IMR-90 (cell line): ENCODE results near the gene TRIM4. TPM values are rescaled to one million over a fixed set of nuclear protein-coding genes. Genes with fewer than 3 reads are reported as not detected.
A peak's percentile ranks its signal among the peaks of the same experiment; 100 is the strongest.

Experiments used
- ATAC-seq: fragments of 200-7000 bp; cut with Tn5 transposase; 2 replicates; pipeline ENCODE4 v1.9.1; 2020; ENCODE audit warnings: low read depth, mild to moderate bottlenecking, moderate library complexity
- BruUV-seq: library from RNA; stranded (reverse); fragments of 400-500 nt; replicated peaks from 2 replicates; lab custom pipeline; 2021; lab: Mats Ljungman, UMichigan
- CTCF ChIA-PET: fragments of 300-600 bp; formaldehyde crosslinking; extraction: SDS; loops from one replicate; lab custom pipeline; 2021; ENCODE audit warnings: antibody characterized with exemption; lab: Yijun Ruan, JAX
- POLR2A ChIA-PET: fragments of 300-600 bp; sonication (Branson Sonifier 250); formaldehyde crosslinking; loops from one replicate; lab custom pipeline; 2022; ENCODE audit warnings: antibody characterized with exemption; ENCODE audit not compliant: unreplicated experiment; lab: Charles Lee
- DNase-seq: peaks from one replicate; pipeline ENCODE4 v3.0.0; 2013
- H2AFZ ChIP-seq: replicated peaks from 2 replicates; pipeline ENCODE3; 2013; ENCODE audit warnings: low read length, mild to moderate bottlenecking; ENCODE audit not compliant: poor library complexity
- H2AK5ac ChIP-seq: 2 replicates; pipeline ENCODE4 v1.6.1; 2013; ENCODE audit warnings: low read depth, low read length, inconsistent platforms
- H2AK9ac ChIP-seq: replicated peaks from 2 replicates; pipeline ENCODE3; 2013; ENCODE audit warnings: mild to moderate bottlenecking, low read depth, low read length, moderate library complexity; ENCODE audit not compliant: poor library complexity
- H2BK120ac ChIP-seq: 2 replicates; pipeline ENCODE4 v1.6.1; 2013; ENCODE audit warnings: low read depth, low read length, inconsistent platforms
- H2BK15ac ChIP-seq: 3 replicates; pipeline ENCODE4 v1.6.1; 2013; ENCODE audit warnings: low read depth, low read length, inconsistent platforms
- H2BK20ac ChIP-seq: 2 replicates; pipeline ENCODE4 v1.6.1; 2013; ENCODE audit warnings: low read depth, mild to moderate bottlenecking, inconsistent platforms, low read length, moderate library complexity
- H2BK5ac ChIP-seq: 2 replicates; pipeline ENCODE4 v1.6.1; 2013; ENCODE audit warnings: mild to moderate bottlenecking, low read depth, low read length, inconsistent platforms; ENCODE audit not compliant: poor library complexity, severe bottlenecking
- H3K14ac ChIP-seq: replicated peaks from 2 replicates; pipeline ENCODE4 v1.6.1; 2013; ENCODE audit warnings: low read depth, low read length, inconsistent platforms
- H3K18ac ChIP-seq: 2 replicates; pipeline ENCODE4 v1.6.1; 2013; ENCODE audit warnings: low read depth, low read length, control low read depth
- H3K23ac ChIP-seq: 2 replicates; pipeline ENCODE4 v1.6.1; 2013; ENCODE audit warnings: low read depth, low read length, inconsistent platforms
- H3K27ac ChIP-seq: 2 replicates; pipeline ENCODE4 v1.5.1; 2013; ENCODE audit warnings: mild to moderate bottlenecking, control low read depth, low read length; ENCODE audit not compliant: insufficient read depth
- H3K27me3 ChIP-seq: 2 replicates; pipeline ENCODE4 v1.6.1; 2013; ENCODE audit warnings: low read length; ENCODE audit not compliant: control insufficient read depth, insufficient read depth
- H3K36me3 ChIP-seq: 2 replicates; pipeline ENCODE4 v1.6.1; 2013; ENCODE audit warnings: low read length, mixed read lengths; ENCODE audit not compliant: control insufficient read depth, insufficient read depth
- H3K4ac ChIP-seq: 2 replicates; pipeline ENCODE4 v1.6.1; 2013; ENCODE audit warnings: low read depth, low read length, inconsistent platforms
- H3K4me1 ChIP-seq: 2 replicates; pipeline ENCODE4 v1.6.1; 2013; ENCODE audit warnings: low read length, mixed read lengths; ENCODE audit not compliant: control insufficient read depth, insufficient read depth
- H3K4me2 ChIP-seq: 2 replicates; pipeline ENCODE4 v1.6.1; 2013; ENCODE audit warnings: low read depth, mild to moderate bottlenecking, control low read depth, low read length, moderate library complexity
- H3K4me3 ChIP-seq: 2 replicates; pipeline ENCODE4 v1.5.1; 2013; ENCODE audit warnings: low read depth, mild to moderate bottlenecking, control low read depth, low read length, moderate library complexity; ENCODE audit not compliant: insufficient read depth
- H3K56ac ChIP-seq: 2 replicates; pipeline ENCODE4 v1.6.1; 2013; ENCODE audit warnings: low read length, inconsistent platforms; ENCODE audit not compliant: insufficient read depth; ENCODE audit errors: extremely low read depth
- H3K79me1 ChIP-seq, 2 experiments: 2 replicates each; pipeline ENCODE4 v1.6.1; 2013; ENCODE audit warnings: low read length in 2 of 2, inconsistent platforms in 1 of 2, low read depth in 1 of 2
- H3K9ac ChIP-seq: 2 replicates; pipeline ENCODE4 v1.6.1; 2013; ENCODE audit warnings: low read depth, low read length, control low read depth
- H3K9me1 ChIP-seq: 2 replicates; pipeline ENCODE4 v1.6.1; 2013; ENCODE audit warnings: low read length, inconsistent platforms; ENCODE audit not compliant: insufficient read depth
- H3K9me3 ChIP-seq: 2 replicates; pipeline ENCODE4 v1.6.1; 2013; ENCODE audit warnings: low read length; ENCODE audit not compliant: control insufficient read depth, insufficient read depth
- H4K20me1 ChIP-seq: 2 replicates; pipeline ENCODE4 v1.6.1; 2013; ENCODE audit warnings: low read length, inconsistent platforms; ENCODE audit not compliant: insufficient read depth
- H4K5ac ChIP-seq: 2 replicates; pipeline ENCODE4 v1.6.1; 2013; ENCODE audit warnings: mild to moderate bottlenecking, low read depth, low read length, control low read depth
- H4K8ac ChIP-seq, 2 experiments: 2 replicates each; pipeline ENCODE4 v1.6.1; 2013; ENCODE audit warnings: low read depth in 2 of 2, low read length in 2 of 2, control low read depth in 1 of 2, inconsistent platforms in 1 of 2
- H4K91ac ChIP-seq: 2 replicates; pipeline ENCODE4 v1.6.1; 2013; ENCODE audit warnings: low read depth, low read length, inconsistent platforms; ENCODE audit not compliant: insufficient read depth
- BHLHE40 ChIP-seq: fragments of 150-350 bp; IDR thresholded peaks from 2 replicates; pipeline ENCODE4 v1.6.1; 2016; ENCODE audit warnings: mild to moderate bottlenecking, low read depth, low read length
- CEBPB ChIP-seq: IDR thresholded peaks from 2 replicates; pipeline ENCODE4 v1.6.1; 2012; ENCODE audit warnings: low read depth, low read length, improper control_type of control experiment
- MAZ ChIP-seq: IDR thresholded peaks from 2 replicates; pipeline ENCODE4 v1.6.1; 2012; ENCODE audit warnings: low read depth, mild to moderate bottlenecking, low read length, improper control_type of control experiment, moderate library complexity, borderline replicate concordance
- POLR2A ChIP-seq: IDR thresholded peaks from 2 replicates; pipeline ENCODE4 v1.6.1; 2012; ENCODE audit warnings: mild to moderate bottlenecking, low read depth, low read length
- RAD21 ChIP-seq: IDR thresholded peaks from 2 replicates; pipeline ENCODE4 v1.6.1; 2012; ENCODE audit warnings: low read length, improper control_type of control experiment
- RCOR1 ChIP-seq: IDR thresholded peaks from 2 replicates; pipeline ENCODE4 v1.6.1; 2012; ENCODE audit warnings: mild to moderate bottlenecking, low read length, improper control_type of control experiment; ENCODE audit not compliant: insufficient replicate concordance
- WGBS, 2 experiments: methylation state at CpG; one replicate each; pipeline versions ENCODE4 v1.1.5 to v1.1.7; 2013; ENCODE audit warnings: missing lambda C conversion rate in 2 of 2; ENCODE audit not compliant: insufficient read length in 1 of 2; ENCODE audit errors: extremely low coverage in 2 of 2; 5-methylcytosine and 5-hydroxymethylcytosine counted together
- dilution Hi-C: fragments of 300-500 bp; cut with HindIII; formaldehyde crosslinking; loops from one replicate; pipeline ENCODE4 v1.14.3; 2018; ENCODE audit warnings: low sequenced_read_pairs; ENCODE audit not compliant: unreplicated experiment
- in situ Hi-C: fragments of 300-500 bp; cut with MboI; formaldehyde crosslinking; loops from 3 replicates; pipeline ENCODE4 v1.14.3; 2019; ENCODE audit warnings: low sequenced_read_pairs, inconsistent platforms, mixed read lengths
- intact Hi-C: fragments of 100-400 bp; cut with micrococcal nuclease; formaldehyde crosslinking; loops from 2 replicates; pipeline ENCODE4 v1.10.0; 2022
- polyA plus RNA-seq, 3 experiments: library from polyadenylated mRNA; depleted of rRNA; stranded (reverse); fragments of >200 nt; gene quantifications; 2 replicates each; pipeline ENCODE4 v1.2.3, GENCODE V29; 2012; ENCODE audit warnings: low replicate concordance in 1 of 3
- total RNA-seq: library from RNA; depleted of rRNA; stranded (reverse); fragments of >200 nt; gene quantifications from 2 replicates; pipeline ENCODE4 v1.2.3, GENCODE V29; 2012

TRIM4 gene
- total and polyA plus RNA-seq, 2 of the 4 experiments (the other 2 are of a cell fraction): 10.6 to 13.4 TPM

DNA sequence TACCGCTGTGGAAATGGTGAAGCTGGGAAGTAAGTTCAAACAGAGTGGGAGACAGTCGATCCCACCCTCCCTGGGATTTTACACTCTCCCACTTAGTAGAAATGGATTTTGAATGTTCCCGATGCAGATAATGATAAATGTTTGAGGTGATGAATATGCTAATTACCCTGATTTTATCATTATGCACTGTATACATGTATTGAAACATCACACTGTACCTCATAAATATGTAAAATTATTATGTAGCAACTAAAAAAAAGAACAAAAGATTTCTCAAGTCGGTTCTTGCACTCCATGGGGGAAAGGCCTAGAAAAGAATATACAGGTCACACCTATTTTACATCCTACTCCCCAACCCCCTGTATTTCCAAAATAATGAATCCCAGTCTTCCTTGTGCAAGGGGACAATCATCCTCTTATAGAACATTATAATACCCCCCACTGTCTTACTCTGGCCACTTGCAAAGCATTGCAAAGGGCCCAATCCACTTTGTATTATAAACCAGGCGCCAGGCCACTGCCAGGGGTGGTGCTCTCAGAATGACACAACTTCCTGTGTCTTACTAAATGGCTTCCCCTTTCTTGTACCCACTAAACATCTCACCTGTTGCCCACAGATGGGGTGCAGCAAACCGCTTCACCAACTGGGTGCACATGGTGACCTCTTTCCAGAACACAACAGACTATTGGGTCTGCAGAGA, 21.9 kb downstream of the TRIM4 start:
- no peak overlapping the region for H4K5ac ChIP-seq
- H3K14ac ChIP-seq: no peak overlapping the region
- H3K27ac ChIP-seq: no peak overlapping the region
- no peaks in the 10 kb centered on the region for H3K9me3 ChIP-seq
- no peaks in the 10 kb centered on the region for H3K4me1 ChIP-seq
- ChIA-PET CTCF (no interaction called here), POLR2A (no interaction called here)
- no peak overlapping the region for H3K4me2 ChIP-seq
- no TSS peak for BruUV-seq
- H2AFZ ChIP-seq: no peak overlapping the region
- no peaks in the 10 kb centered on the region for H4K20me1 ChIP-seq
- in situ Hi-C loops (no loop called here), dilution Hi-C loops (no loop called here), intact Hi-C loops (loop anchor here (10.0 kb wide), 1 partner anchor 263 kb away; no protein-coding TSS in a partner anchor)
- H3K18ac ChIP-seq: no peak overlapping the region
- H3K36me3 ChIP-seq: peaks cover 24% of the 10 kb centered on the region
- no peak overlapping the region for H4K91ac ChIP-seq
- H2BK120ac ChIP-seq: no peak overlapping the region
- peak overlapping the region; percentile 31 for H2AK9ac ChIP-seq
- no peak overlapping the region for H2BK5ac ChIP-seq
- H3K9ac ChIP-seq: no peak overlapping the region
- H3K56ac ChIP-seq: no peak overlapping the region
- H2BK20ac ChIP-seq: no peak overlapping the region
- DNase-seq (no peak), ATAC-seq (no peak)
- no peak overlapping the region for H3K23ac ChIP-seq
- TF ChIP-seq RCOR1 (no peak), MAZ (no peak), CEBPB (no peak), POLR2A (no peak), BHLHE40 (no peak), RAD21 (no peak)
- H2AK5ac ChIP-seq: no peak overlapping the region
- H3K9me1 ChIP-seq: peaks cover 3% of the 10 kb centered on the region
- no peak overlapping the region for H2BK15ac ChIP-seq
- H3K4me3 ChIP-seq: no peak overlapping the region
- H3K4ac ChIP-seq: no peak overlapping the region
- WGBS, 2 experiments: 100% methylated on average over 1 of the region's 6 CpGs; no CpG with 5 or more reads in 1 of the 2 experiments
- H3K79me1 ChIP-seq: no peaks in the 10 kb centered on the region; a peak in 1 of 4 replicates
- H4K8ac ChIP-seq: no peak overlapping the region
- H3K27me3 ChIP-seq: no peaks in the 10 kb centered on the region
